Lower leg skin (tissue), 4 donors: ENCODE measurements around the gene AGPS. TPM values are rescaled to one million over a fixed set of nuclear protein-coding genes. Genes with fewer than 3 reads are reported as not detected.

Experiments used
- DNase-seq, 2 donors: peaks; one replicate each; pipeline ENCODE4 v3.0.0-alpha.2; 2019; ENCODE audit warnings: low spot score in 2 of 2
- H3K4me3 ChIP-seq: fragments of 200-600 bp; sonication (generic); 2 replicates; pipeline ENCODE4 v1.5.1; 2017; ENCODE audit warnings: mild to moderate bottlenecking, low read depth; ENCODE audit not compliant: poor library complexity, severe bottlenecking
- POLR2A ChIP-seq, 2 donors: fragments of 450-650 bp; IDR thresholded peaks; one replicate each; pipeline ENCODE4 v1.6.1; 2016 to 2017; ENCODE audit warnings: antibody characterized with exemption in 2 of 2, mild to moderate bottlenecking in 1 of 2, moderate library complexity in 1 of 2
- WGBS, 2 donors: methylation state at CpG; one replicate each; pipeline ENCODE4 v1.1.5; 2018; 5-methylcytosine and 5-hydroxymethylcytosine counted together
- intact Hi-C: fragments of 100-400 bp; cut with DNase I; formaldehyde crosslinking; loops from one replicate; pipeline ENCODE4 v1.15.0; 2023; ENCODE audit warnings: low total_unique reads
- total RNA-seq, 4 donors: library from RNA; depleted of rRNA; stranded (reverse); fragments of >200 nt; gene quantifications; one replicate each; pipeline ENCODE4 v1.1.0, GENCODE V29; 2016
- TF ChIP-seq, protein P1 (sequence below), 3 donors: fragments of 450-650 bp; IDR thresholded peaks; one replicate each; pipeline ENCODE4 v1.5.1; 2016; ENCODE audit warnings: antibody characterized with exemption in 3 of 3, mild to moderate bottlenecking in 3 of 3, moderate library complexity in 2 of 3

AGPS gene
- total RNA-seq, 4 donors from 2014 or later, result 14.1 to 29.8 (median 21.0) TPM

- no peak overlapping the region for H3K4me3 ChIP-seq
- TF ChIP-seq, protein P1, sequence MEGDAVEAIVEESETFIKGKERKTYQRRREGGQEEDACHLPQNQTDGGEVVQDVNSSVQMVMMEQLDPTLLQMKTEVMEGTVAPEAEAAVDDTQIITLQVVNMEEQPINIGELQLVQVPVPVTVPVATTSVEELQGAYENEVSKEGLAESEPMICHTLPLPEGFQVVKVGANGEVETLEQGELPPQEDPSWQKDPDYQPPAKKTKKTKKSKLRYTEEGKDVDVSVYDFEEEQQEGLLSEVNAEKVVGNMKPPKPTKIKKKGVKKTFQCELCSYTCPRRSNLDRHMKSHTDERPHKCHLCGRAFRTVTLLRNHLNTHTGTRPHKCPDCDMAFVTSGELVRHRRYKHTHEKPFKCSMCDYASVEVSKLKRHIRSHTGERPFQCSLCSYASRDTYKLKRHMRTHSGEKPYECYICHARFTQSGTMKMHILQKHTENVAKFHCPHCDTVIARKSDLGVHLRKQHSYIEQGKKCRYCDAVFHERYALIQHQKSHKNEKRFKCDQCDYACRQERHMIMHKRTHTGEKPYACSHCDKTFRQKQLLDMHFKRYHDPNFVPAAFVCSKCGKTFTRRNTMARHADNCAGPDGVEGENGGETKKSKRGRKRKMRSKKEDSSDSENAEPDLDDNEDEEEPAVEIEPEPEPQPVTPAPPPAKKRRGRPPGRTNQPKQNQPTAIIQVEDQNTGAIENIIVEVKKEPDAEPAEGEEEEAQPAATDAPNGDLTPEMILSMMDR (IDR thresholded peaks at IDR 0.05), result no peak
- TF ChIP-seq POLR2A (IDR thresholded peaks at IDR 0.05), result no peak
- intact Hi-C loops, result no loop called here
- no peak for DNase-seq
These were observed 140.7 kb downstream of the AGPS start for GRCh38 chr2:177533253-177533652.

- TF ChIP-seq, protein P1 (IDR thresholded peaks at IDR 0.05), result no peak
- no peak for TF ChIP-seq POLR2A (IDR thresholded peaks at IDR 0.05)
- intact Hi-C loops, result loop anchor here (5.0 kb wide), 1 partner anchor 143 kb away; the partner anchor contains the start of gene AGPS
- no peak overlapping the region for H3K4me3 ChIP-seq
- no peak for DNase-seq
These were observed 142.4 kb downstream of the AGPS start for GRCh38 chr2:177535000-177535399.

GRCh38 chr2:177535958-177536504 lies 143.5 kb downstream of the AGPS start:
- no peak for TF ChIP-seq POLR2A (IDR thresholded peaks at IDR 0.05)
- TF ChIP-seq, protein P1 (IDR thresholded peaks at IDR 0.05), result no peak
- H3K4me3 ChIP-seq, result no peak overlapping the region
- 86 to 88% methylated on average over 3 of the region's 3 CpGs for WGBS, 2 donors
- no peak for DNase-seq
- intact Hi-C loops, result loop anchor here (5.0 kb wide), 1 partner anchor 144 kb away; the partner anchor contains the start of gene AGPS

- TF ChIP-seq, protein P1 (IDR thresholded peaks at IDR 0.05), result no peak
- TF ChIP-seq POLR2A (IDR thresholded peaks at IDR 0.05), result no peak
- intact Hi-C loops, result loop anchor here (5.0 kb wide), 1 partner anchor 145 kb away; the partner anchor contains the start of gene AGPS
- no peak overlapping the region for H3K4me3 ChIP-seq
- 90 to 93% methylated on average over 1 of the region's 1 CpG for WGBS, 2 donors
- DNase-seq, result no peak
These were observed 144.6 kb downstream of the AGPS start for GRCh38 chr2:177537213-177537612.

GRCh38 chr2:177537636-177538035 lies 145.1 kb downstream of the AGPS start:
- H3K4me3 ChIP-seq, result no peak overlapping the region
- 58 to 62% methylated on average over 3 of the region's 3 CpGs for WGBS, 2 donors
- intact Hi-C loops, result loop anchor here (5.0 kb wide), 1 partner anchor 145 kb away; the partner anchor contains the start of gene AGPS
- DNase-seq, result no peak
- TF ChIP-seq POLR2A (IDR thresholded peaks at IDR 0.05), result no peak
- TF ChIP-seq, protein P1 (IDR thresholded peaks at IDR 0.05), result no peak

- intact Hi-C loops, result loop anchor here (5.0 kb wide), 1 partner anchor 146 kb away; the partner anchor contains the start of gene AGPS
- TF ChIP-seq POLR2A (IDR thresholded peaks at IDR 0.05), result no peak
- TF ChIP-seq, protein P1 (IDR thresholded peaks at IDR 0.05), result no peak
- WGBS, 2 donors, result 61% methylated on average over 3 of the region's 3 CpGs
- H3K4me3 ChIP-seq, result no peak overlapping the region
- no peak for DNase-seq
These were observed 145.8 kb downstream of the AGPS start for GRCh38 chr2:177538323-177538722.
